HG02973 (cell line): ENCODE results near the gene CAV1.
A peak's percentile ranks its signal among the peaks of the same experiment; 100 is the strongest.
"Not testable (repeated sequence)": the region's sequence is repeated elsewhere in the genome, so short reads cannot be mapped to it uniquely, and the experiment has no call there.

ENCODE experiments used
- ATAC-seq: cut with Tn5 transposase; IDR thresholded peaks from one replicate; pipeline ENCODE4 v1.9.1; 2021; ENCODE audit warnings: moderate library complexity; ENCODE audit not compliant: unreplicated experiment

CAV1 gene

GRCh38 chr7:116579322-116579721 is 54.5 kb downstream of the CAV1 start:
- ATAC-seq = no peak

DNA sequence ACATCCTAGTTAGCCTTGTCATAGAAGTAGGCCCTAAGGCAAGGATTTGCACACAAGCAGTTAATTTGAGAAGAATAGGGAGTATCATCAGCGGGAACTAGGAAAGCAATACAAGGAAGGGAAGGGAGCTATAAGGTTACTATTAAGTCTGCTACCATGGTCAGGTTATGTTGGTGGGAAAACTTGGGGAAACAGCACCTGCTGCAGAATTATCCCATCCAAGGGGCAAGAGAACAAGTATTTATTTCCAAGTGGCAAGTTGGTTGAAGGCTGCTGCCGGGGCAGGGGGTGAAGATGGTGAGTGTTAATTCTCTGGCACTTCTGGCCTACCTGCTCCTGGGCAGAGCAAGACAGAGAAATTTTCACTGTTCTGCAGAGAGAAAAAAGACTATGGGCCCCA is 55.0 kb downstream of the CAV1 start:
- no peak for ATAC-seq

DNA sequence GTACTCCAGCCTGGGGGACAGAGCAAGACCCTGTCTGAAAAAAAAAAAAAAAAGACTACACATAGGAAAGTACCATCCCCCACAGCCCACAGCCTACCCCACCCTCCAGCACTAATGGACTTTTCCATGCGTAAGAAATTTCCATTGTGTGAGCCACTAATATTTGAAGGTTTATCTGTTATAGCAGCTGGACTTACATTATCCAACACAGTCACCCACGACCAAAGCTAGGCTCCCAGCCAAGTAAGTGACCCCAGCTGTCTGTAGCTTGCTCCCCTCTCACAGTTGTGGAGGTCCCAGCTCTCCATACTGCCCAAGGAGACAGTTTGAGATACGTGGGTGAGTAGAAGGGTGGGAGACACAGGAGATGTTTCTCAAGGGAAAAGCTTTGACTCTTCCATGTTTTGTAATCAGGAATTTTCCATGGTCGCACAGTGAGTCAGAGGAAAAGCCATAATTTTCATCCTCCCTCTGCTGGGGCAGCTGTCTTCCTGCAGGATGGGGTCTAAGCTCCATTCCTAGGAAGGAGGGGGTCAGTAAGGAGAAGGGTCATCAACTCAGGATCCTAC is 57.4 kb downstream of the CAV1 start:
- ATAC-seq = no peak

- ATAC-seq = peak; percentile 44
Measured at GRCh38 chr7:116582806-116583444, 58.1 kb downstream of the CAV1 start.

DNA sequence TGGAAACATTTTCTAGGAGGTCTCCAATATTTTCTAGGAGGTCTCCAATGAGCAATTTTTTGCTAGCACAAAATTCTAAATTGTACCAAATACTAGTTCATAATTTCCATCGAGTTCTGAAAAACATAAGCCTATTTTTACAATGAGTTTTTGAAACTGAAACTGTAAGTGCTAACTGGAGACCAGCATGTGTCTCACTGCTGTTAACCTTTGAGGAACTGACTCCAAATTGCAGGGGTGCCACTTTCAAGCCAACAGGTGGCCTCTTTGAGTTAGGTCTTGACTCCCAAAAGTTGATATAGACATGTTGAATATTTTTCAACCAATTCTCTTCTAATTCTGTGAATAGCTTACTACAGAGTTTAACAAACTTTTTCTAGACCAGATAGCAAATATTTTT is 58.8 kb downstream of the CAV1 start:
- ATAC-seq = peak; percentile 96

DNA sequence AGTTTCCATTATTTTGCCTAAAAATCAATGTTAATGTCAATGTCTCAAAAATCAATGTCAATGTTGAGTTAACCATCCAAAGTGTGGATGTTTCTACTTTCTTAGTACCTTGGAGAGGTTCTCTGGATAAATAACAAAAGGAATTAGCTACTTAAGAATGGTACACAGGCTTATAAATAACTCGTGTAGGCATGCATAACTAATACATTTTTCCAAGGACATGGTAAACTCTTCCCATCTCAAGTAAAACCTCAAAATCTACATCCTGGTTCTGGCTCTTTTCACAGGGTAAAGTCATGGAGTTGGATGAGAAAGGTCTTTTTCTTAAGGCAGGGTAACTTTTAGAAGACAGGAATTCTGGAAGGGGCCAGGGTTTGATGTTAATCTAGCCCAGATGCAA is 59.9 kb downstream of the CAV1 start:
- no peak for ATAC-seq

DNA sequence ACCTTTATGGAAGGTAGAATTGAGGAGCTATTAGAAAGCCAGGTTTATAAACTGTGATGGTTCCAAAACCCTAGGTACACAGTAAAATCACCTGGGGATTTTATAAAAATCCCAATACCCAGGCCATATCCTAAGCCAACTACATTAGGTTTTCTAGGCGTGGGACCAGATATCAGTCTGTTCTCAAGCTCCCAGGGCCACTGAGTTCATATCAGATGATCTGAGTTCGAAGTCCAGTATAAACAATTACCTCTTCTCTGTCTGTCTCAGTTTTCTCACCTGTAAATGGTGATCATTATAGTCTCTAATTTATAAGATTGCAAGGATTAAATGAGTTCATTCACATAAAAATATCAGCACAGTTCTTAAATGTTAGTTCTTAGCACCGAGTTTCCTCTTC is 60.6 kb downstream of the CAV1 start:
- ATAC-seq = no peak

- no peak for ATAC-seq
Measured at GRCh38 chr7:116585967-116586366, 61.1 kb downstream of the CAV1 start.

- ATAC-seq = not testable (repeated sequence)
Measured at GRCh38 chr7:116587200-116587599, 62.4 kb downstream of the CAV1 start.

DNA sequence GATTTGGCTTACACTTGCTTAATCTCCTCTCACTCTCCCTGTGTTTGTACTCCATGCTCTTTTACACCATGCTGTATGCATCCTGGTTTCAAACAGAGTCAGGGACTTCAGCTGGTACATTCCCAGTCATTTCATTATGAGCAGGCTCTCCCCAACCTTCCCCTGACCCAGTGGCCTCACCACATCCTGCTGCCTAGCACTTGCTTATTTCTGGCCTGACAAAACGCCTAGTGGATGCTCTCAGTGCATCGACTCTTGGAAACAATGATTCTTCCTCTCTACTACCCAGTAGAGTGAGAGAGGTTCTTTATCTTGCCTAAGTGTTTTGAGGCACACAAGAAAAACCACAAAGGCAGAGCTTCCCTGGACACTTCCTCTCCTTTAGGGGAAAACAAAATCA is 63.4 kb downstream of the CAV1 start:
- ATAC-seq = peak; percentile 32

- peak; percentile 37 for ATAC-seq
Measured at GRCh38 chr7:116588641-116589594, 64.1 kb downstream of the CAV1 start.

DNA sequence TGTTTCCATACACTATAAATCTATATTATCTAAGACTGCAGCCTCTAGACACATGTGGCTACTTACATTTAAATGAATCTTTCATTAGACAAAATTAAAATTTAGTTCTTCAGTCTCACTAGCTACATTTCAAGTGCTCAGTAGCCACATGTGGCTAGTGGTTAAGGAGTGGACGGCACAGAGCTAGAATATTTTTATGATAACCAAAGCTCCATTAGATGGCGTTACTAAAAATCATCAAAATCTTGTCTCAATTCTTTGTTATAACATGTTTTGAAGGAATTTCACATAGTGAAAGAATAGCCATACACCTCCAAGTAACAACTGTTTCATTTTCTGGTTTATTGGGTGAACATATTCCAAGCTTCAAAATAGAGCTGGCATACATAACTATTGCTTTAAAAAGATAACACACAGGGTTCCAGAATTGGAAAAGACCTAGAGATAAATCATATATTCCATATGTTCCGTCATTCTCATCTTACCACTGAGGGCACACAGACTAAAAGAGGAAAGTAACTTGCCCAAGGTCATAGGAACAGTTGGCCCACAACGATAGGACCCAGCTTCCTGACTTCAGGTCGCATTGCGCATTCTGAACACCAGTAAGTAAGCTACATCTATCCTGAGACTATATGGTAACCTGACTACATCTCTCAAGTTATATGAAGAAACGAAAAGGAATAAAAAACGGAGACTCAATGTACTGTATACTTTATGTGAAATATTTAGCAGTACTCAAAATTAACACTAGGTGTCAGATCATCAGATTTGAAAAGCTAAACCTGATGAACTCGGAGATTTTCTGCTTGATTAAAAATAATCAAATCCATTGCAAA is 66.6 kb downstream of the CAV1 start:
- no peak for ATAC-seq

DNA sequence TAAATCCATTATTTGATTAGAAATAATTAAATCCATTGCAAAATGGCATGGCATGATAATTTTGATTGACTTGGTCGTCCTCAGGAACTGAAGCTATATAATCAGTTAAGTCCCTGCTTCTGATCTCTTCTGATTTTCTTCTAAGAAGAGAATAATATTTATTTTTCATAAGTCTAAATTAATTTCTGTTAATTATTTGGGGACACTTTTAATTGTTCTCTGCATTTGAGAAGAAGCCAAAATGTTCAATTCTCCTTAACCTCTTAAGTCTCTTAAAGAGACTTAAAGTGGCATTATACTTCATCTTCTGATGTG is 67.2 kb downstream of the CAV1 start:
- no peak for ATAC-seq

GRCh38 chr7:116592445-116592844 is 67.6 kb downstream of the CAV1 start:
- no peak for ATAC-seq

GRCh38 chr7:116593359-116594075 is 68.7 kb downstream of the CAV1 start:
- ATAC-seq = no peak

- no peak for ATAC-seq
Measured at GRCh38 chr7:116595063-116595462, 70.2 kb downstream of the CAV1 start.

- no peak for ATAC-seq
Measured at GRCh38 chr7:116597384-116597783, 72.5 kb downstream of the CAV1 start.

- no peak for ATAC-seq
Measured at GRCh38 chr7:116598278-116598677, 73.4 kb downstream of the CAV1 start.

- no peak for ATAC-seq
Measured at GRCh38 chr7:116598861-116599260, 74.0 kb downstream of the CAV1 start.

- no peak for ATAC-seq
Measured at GRCh38 chr7:116601426-116601825, 76.6 kb downstream of the CAV1 start.

GRCh38 chr7:116607299-116607698 is 82.5 kb downstream of the CAV1 start:
- no peak for ATAC-seq
